Keratinocyte (primary cell): Measurements from ENCODE around the gene P2RX7. TPM values are rescaled to one million over a fixed set of nuclear protein-coding genes. Genes with fewer than 3 reads are reported as not detected.

Experiments
- DNase-seq: peaks from one replicate; pipeline ENCODE4 v3.0.0-alpha.2; 2011; ENCODE audit warnings: low read depth, missing footprints, low spot score
- FAIRE-seq: peaks from 2 replicates; lab custom pipeline; 2011; peaks lifted over from hg19 to GRCh38; lab: Jason Lieb, UNC
- H2AFZ ChIP-seq: 2 replicates; pipeline ENCODE4 v1.6.0; 2012; ENCODE audit warnings: low read length, control low read depth, inconsistent platforms; ENCODE audit not compliant: control insufficient read depth
- H3K27ac ChIP-seq: 2 replicates; pipeline ENCODE4 v1.5.1; 2011; ENCODE audit warnings: low read length; ENCODE audit not compliant: control insufficient read depth, insufficient read depth
- H3K27me3 ChIP-seq: 3 replicates; pipeline ENCODE4 v1.6.0; 2011; ENCODE audit warnings: low read length; ENCODE audit not compliant: control insufficient read depth, insufficient read depth; ENCODE audit errors: extremely low read depth
- H3K36me3 ChIP-seq, 2 experiments: 2 replicates in 1 of 2; 3 replicates in 1 of 2; pipeline ENCODE4 v1.5.1; 2011; ENCODE audit warnings: low read length in 2 of 2, mild to moderate bottlenecking in 1 of 2; ENCODE audit not compliant: control insufficient read depth in 2 of 2, insufficient read depth in 2 of 2; ENCODE audit errors: extremely low read depth in 1 of 2
- H3K4me1 ChIP-seq: 3 replicates; pipeline ENCODE4 v1.5.1; 2011; ENCODE audit warnings: low read length; ENCODE audit not compliant: control insufficient read depth, insufficient read depth; ENCODE audit errors: extremely low read depth
- H3K4me2 ChIP-seq: 3 replicates; pipeline ENCODE4 v1.6.0; 2011; ENCODE audit warnings: low read depth, low read length; ENCODE audit not compliant: control insufficient read depth, insufficient read depth; ENCODE audit errors: extremely low read depth
- H3K4me3 ChIP-seq, 3 experiments: fragments of 200-600 bp in 1 of 3; sonication (generic) in 1 of 3; 2 replicates in 2 of 3; 3 replicates in 1 of 3; pipeline ENCODE4 v1.5.1; 2011 to 2016; ENCODE audit warnings: low read length in 3 of 3, mild to moderate bottlenecking in 3 of 3, control low read depth in 2 of 3, inconsistent platforms in 1 of 3, low read depth in 1 of 3, mixed read lengths in 1 of 3, mixed run types in 1 of 3, moderate library complexity in 1 of 3; ENCODE audit not compliant: control insufficient read depth in 2 of 3, insufficient read depth in 2 of 3; ENCODE audit errors: extremely low read depth in 1 of 3
- H3K79me2 ChIP-seq: 2 replicates; pipeline ENCODE4 v1.6.0; 2012; ENCODE audit warnings: low read length; ENCODE audit not compliant: control insufficient read depth, insufficient read depth
- H3K9ac ChIP-seq: 3 replicates; pipeline ENCODE4 v1.6.0; 2011; ENCODE audit warnings: low read length; ENCODE audit not compliant: control insufficient read depth, insufficient read depth; ENCODE audit errors: extremely low read depth
- H3K9me1 ChIP-seq: 3 replicates; pipeline ENCODE4 v1.6.0; 2011; ENCODE audit warnings: low read length; ENCODE audit not compliant: control insufficient read depth, insufficient read depth; ENCODE audit errors: extremely low read depth
- H3K9me3 ChIP-seq: 2 replicates; pipeline ENCODE4 v1.5.1; 2012; ENCODE audit warnings: low read depth, low read length; ENCODE audit not compliant: control insufficient read depth
- H4K20me1 ChIP-seq: 3 replicates; pipeline ENCODE4 v1.6.0; 2011; ENCODE audit warnings: low read length; ENCODE audit not compliant: control insufficient read depth, insufficient read depth; ENCODE audit errors: extremely low read depth
- CTCF ChIP-seq, 3 experiments: IDR thresholded peaks in 1 of 3; conservative IDR thresholded peaks in 1 of 3; optimal IDR thresholded peaks in 1 of 3; 2 replicates in 2 of 3; 3 replicates in 1 of 3; pipeline versions ENCODE3 to v1.5.1; 2011; ENCODE audit warnings: low read length in 3 of 3, mild to moderate bottlenecking in 3 of 3, moderate library complexity in 2 of 3, control low read depth in 1 of 3, inconsistent platforms in 1 of 3; ENCODE audit not compliant: insufficient read depth in 2 of 3; ENCODE audit errors: extremely low read depth in 1 of 3
- EZH2 ChIP-seq: IDR thresholded peaks from one replicate; pipeline ENCODE4 v1.6.1; 2012; ENCODE audit warnings: inconsistent platforms, mild to moderate bottlenecking, low read length, moderate library complexity
- dilution Hi-C: fragments of 300-500 bp; cut with MboI; formaldehyde crosslinking; loops from one replicate; pipeline ENCODE4 v1.7.0; 2020; ENCODE audit warnings: low sequenced_read_pairs; ENCODE audit not compliant: extremely low pct_ligation_motif_present
- polyA plus RNA-seq, 5 experiments: library from polyadenylated mRNA; depleted of rRNA in 3 of 5; stranded (reverse) in 3 of 5; stranded (forward) in 1 of 5; unstranded in 1 of 5; fragments of >200 nt; gene quantifications; 1 replicate in 1 of 5; 2 replicates in 3 of 5; 3 replicates in 1 of 5; pipeline versions ENCODE4 v1.2.1 to v1.2.3, GENCODE V29; 2011 to 2012; ENCODE audit warnings: missing spikeins in 2 of 5, low read depth in 1 of 5, low replicate concordance in 1 of 5

Gene P2RX7
- polyA plus RNA-seq, 1 donor (not counting 4 experiments of a cell fraction or from before 2014, with no cell fraction given): 0.20 TPM

GRCh38 chr12:121202407-121203355, 70.0 kb downstream of the P2RX7 start:
- dilution Hi-C loops: no loop called here
- no peaks in the 10 kb centered on the region for H3K9me1 ChIP-seq
- no peaks in the 10 kb centered on the region for H3K4me1 ChIP-seq
- DNase-seq (no peak), FAIRE-seq (no peak)
- H3K9me3 ChIP-seq: no peaks in the 10 kb centered on the region
- no peaks in the 10 kb centered on the region for H3K36me3 ChIP-seq
- no peaks in the 10 kb centered on the region for H3K79me2 ChIP-seq
- no peak overlapping the region for H2AFZ ChIP-seq
- H3K27me3 ChIP-seq: no peaks in the 10 kb centered on the region
- H3K4me3 ChIP-seq: no peak overlapping the region
- H4K20me1 ChIP-seq: no peaks in the 10 kb centered on the region
- TF ChIP-seq EZH2: no peak
- TF ChIP-seq CTCF (optimal IDR thresholded peaks at IDR 0.05 in 1 of 3, IDR thresholded peaks at IDR 0.05 in 1 of 3, conservative IDR thresholded peaks at IDR 0.05 in 1 of 3; ENCODE audit: extremely low read depth in 1 of 3, insufficient read depth in 2 of 3, low read length in 3 of 3): no peak
- no peak overlapping the region for H3K27ac ChIP-seq
- no peak overlapping the region for H3K9ac ChIP-seq
- no peak overlapping the region for H3K4me2 ChIP-seq

- no peak overlapping the region for H3K9ac ChIP-seq
These were observed 70.8 kb downstream of the P2RX7 start for GRCh38 chr12:121203482-121203881.

More at GRCh38 chr12:121203482-121203881, 70.8 kb downstream of the P2RX7 start:
- Histone ChIP-seq H3K4me3 (no peak overlapping the region), H3K9me3 (no peaks in the 10 kb centered on the region), H2AFZ (no peak overlapping the region), H3K4me2 (no peak overlapping the region), H3K9me1 (no peaks in the 10 kb centered on the region), H3K79me2 (no peaks in the 10 kb centered on the region), H4K20me1 (no peaks in the 10 kb centered on the region), H3K4me1 (no peaks in the 10 kb centered on the region), H3K27ac (no peak overlapping the region), H3K36me3 (no peaks in the 10 kb centered on the region), H3K27me3 (no peaks in the 10 kb centered on the region)
- DNase-seq: no peak
- no peak for FAIRE-seq
- TF ChIP-seq CTCF (optimal IDR thresholded peaks at IDR 0.05 in 1 of 3, IDR thresholded peaks at IDR 0.05 in 1 of 3, conservative IDR thresholded peaks at IDR 0.05 in 1 of 3; ENCODE audit: extremely low read depth in 1 of 3, insufficient read depth in 2 of 3, low read length in 3 of 3): no peak
- TF ChIP-seq EZH2: no peak
- dilution Hi-C loops: no loop called here
